ENCODE results near the gene RHOB. TPM values are rescaled to one million over a fixed set of nuclear protein-coding genes. Genes with fewer than 3 reads are reported as not detected.

Gene RHOB
- total RNA-seq, 1 experiment from 2014 or later: 143 TPM

- CTCF ChIA-PET: no interaction called here
- no peaks in the 10 kb centered on the region for H3K9me3 Mint-ChIP-seq (ENCODE audit: low read depth, unreplicated experiment)
- DNase-seq: no peak
- no peaks in the 10 kb centered on the region for H3K27me3 Mint-ChIP-seq (ENCODE audit: unreplicated experiment)
- intact Hi-C loops (cut with micrococcal nuclease; ENCODE audit: unreplicated experiment): no loop called here
- H3K4me3 Mint-ChIP-seq (ENCODE audit: low read depth, unreplicated experiment): no peak overlapping the region
- no peaks in the 10 kb centered on the region for H3K4me1 Mint-ChIP-seq (ENCODE audit: low read depth, unreplicated experiment)
- no peak for TF ChIP-seq CTCF (IDR thresholded peaks at IDR 0.05; ENCODE audit: unreplicated experiment)
- BruUV-seq (replicated peaks): no TSS peak
- H3K36me3 Mint-ChIP-seq (ENCODE audit: insufficient read depth, unreplicated experiment): peaks cover 6% of the 10 kb centered on the region
- H3K27ac Mint-ChIP-seq (ENCODE audit: unreplicated experiment): no peak overlapping the region
Observed at GRCh38 chr2:20471148-20471547, 24.3 kb downstream of the RHOB start.

- no TSS peak for BruUV-seq (replicated peaks)
- Mint-ChIP-seq H3K36me3 (ENCODE audit: insufficient read depth, unreplicated experiment) (peaks cover 7% of the 10 kb centered on the region), H3K27ac (ENCODE audit: unreplicated experiment) (no peak overlapping the region), H3K4me1 (ENCODE audit: low read depth, unreplicated experiment) (no peaks in the 10 kb centered on the region), H3K27me3 (ENCODE audit: unreplicated experiment) (no peaks in the 10 kb centered on the region), H3K4me3 (ENCODE audit: low read depth, unreplicated experiment) (no peak overlapping the region), H3K9me3 (ENCODE audit: low read depth, unreplicated experiment) (no peaks in the 10 kb centered on the region)
- no peak for TF ChIP-seq CTCF (IDR thresholded peaks at IDR 0.05; ENCODE audit: unreplicated experiment)
- CTCF ChIA-PET: no interaction called here
- no peak for DNase-seq
- intact Hi-C loops (cut with micrococcal nuclease; ENCODE audit: unreplicated experiment): no loop called here
Observed at GRCh38 chr2:20471902-20472559, 25.2 kb downstream of the RHOB start.

GRCh38 chr2:20472569-20472968 lies 25.7 kb downstream of the RHOB start:
- Mint-ChIP-seq H3K27ac (ENCODE audit: unreplicated experiment) (no peak overlapping the region), H3K27me3 (ENCODE audit: unreplicated experiment) (no peaks in the 10 kb centered on the region), H3K4me1 (ENCODE audit: low read depth, unreplicated experiment) (no peaks in the 10 kb centered on the region), H3K4me3 (ENCODE audit: low read depth, unreplicated experiment) (no peak overlapping the region), H3K9me3 (ENCODE audit: low read depth, unreplicated experiment) (no peaks in the 10 kb centered on the region), H3K36me3 (ENCODE audit: insufficient read depth, unreplicated experiment) (peaks cover 10% of the 10 kb centered on the region)
- TF ChIP-seq CTCF (IDR thresholded peaks at IDR 0.05; ENCODE audit: unreplicated experiment): no peak
- CTCF ChIA-PET: no interaction called here
- no TSS peak for BruUV-seq (replicated peaks)
- no peak for DNase-seq
- intact Hi-C loops (cut with micrococcal nuclease; ENCODE audit: unreplicated experiment): no loop called here

- no peaks in the 10 kb centered on the region for H3K4me1 Mint-ChIP-seq (ENCODE audit: low read depth, unreplicated experiment)
- CTCF ChIA-PET: no interaction called here
- H3K36me3 Mint-ChIP-seq (ENCODE audit: insufficient read depth, unreplicated experiment): peaks cover 10% of the 10 kb centered on the region
- H3K27ac Mint-ChIP-seq (ENCODE audit: unreplicated experiment): no peak overlapping the region
- no peak for TF ChIP-seq CTCF (IDR thresholded peaks at IDR 0.05; ENCODE audit: unreplicated experiment)
- intact Hi-C loops (cut with micrococcal nuclease; ENCODE audit: unreplicated experiment): no loop called here
- no TSS peak for BruUV-seq (replicated peaks)
- H3K4me3 Mint-ChIP-seq (ENCODE audit: low read depth, unreplicated experiment): no peak overlapping the region
- no peaks in the 10 kb centered on the region for H3K27me3 Mint-ChIP-seq (ENCODE audit: unreplicated experiment)
- peaks cover under 1% of the 10 kb centered on the region for H3K9me3 Mint-ChIP-seq (ENCODE audit: low read depth, unreplicated experiment)
- DNase-seq: no peak
Observed at GRCh38 chr2:20473128-20473527, 26.3 kb downstream of the RHOB start.

All from Calu3 (cell line).